Measurements from ENCODE around the gene ACACA.

DNA sequence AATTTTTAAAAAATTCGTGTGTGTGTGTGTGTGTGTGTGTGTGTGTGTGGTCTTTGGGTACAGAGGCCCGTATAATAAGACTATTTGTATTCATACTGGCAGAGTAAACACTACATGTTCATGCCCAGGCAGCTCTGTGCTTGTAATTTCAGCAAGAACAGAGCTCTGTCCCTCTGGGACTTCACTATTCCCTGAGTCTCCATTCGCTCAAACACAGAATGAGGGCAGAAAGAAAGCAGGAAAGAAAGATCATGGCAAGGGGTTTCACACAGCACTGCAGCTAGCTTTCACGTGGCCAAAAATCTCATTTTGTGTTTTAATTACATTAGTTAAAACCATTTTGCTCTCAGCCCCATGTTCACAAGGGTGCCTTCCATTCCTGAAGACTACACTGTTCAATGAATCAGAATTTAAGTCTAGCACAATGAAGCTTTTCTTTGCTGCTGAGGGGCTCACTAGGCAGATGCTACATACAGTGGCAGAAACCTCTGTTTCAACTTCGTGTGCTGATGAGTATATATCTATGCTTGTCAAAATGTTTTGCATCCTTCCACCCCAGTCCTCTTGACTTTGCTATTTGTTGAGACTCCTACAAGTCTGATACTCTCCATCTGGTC lies 229.3 kb downstream of the ACACA start:
- TF ChIP-seq TARDBP (IDR thresholded peaks at IDR 0.05) (no peak), CTBP1 (IDR thresholded peaks at IDR 0.05; ENCODE audit: borderline replicate concordance) (no peak)

All from HEK293T (cell line).